HG03457 (cell line): Measurements from ENCODE around the gene TSR3.
"Not testable (repeated sequence)": the region's sequence is repeated elsewhere in the genome, so short reads cannot be mapped to it uniquely, and the experiment has no call there.

Source experiments
- ATAC-seq: cut with Tn5 transposase; IDR thresholded peaks from one replicate; pipeline ENCODE4 v1.9.1; 2021; ENCODE audit warnings: moderate number of reproducible peaks; ENCODE audit not compliant: unreplicated experiment

The TSR3 gene

GRCh38 chr16:1340730-1341494, 10.8 kb downstream of the TSR3 start:
- no peak for ATAC-seq

- ATAC-seq = no peak
These were observed 12.6 kb downstream of the TSR3 start for GRCh38 chr16:1338855-1339675.

GRCh38 chr16:1338119-1338730, 13.5 kb downstream of the TSR3 start:
- ATAC-seq = no peak

GRCh38 chr16:1337486-1337885, 14.2 kb downstream of the TSR3 start:
- no peak for ATAC-seq

- ATAC-seq = no peak
These were observed 15.1 kb downstream of the TSR3 start for GRCh38 chr16:1336619-1337018.

GRCh38 chr16:1335996-1336395, 15.7 kb downstream of the TSR3 start:
- ATAC-seq = no peak

- ATAC-seq = no peak
These were observed 16.3 kb downstream of the TSR3 start for GRCh38 chr16:1335211-1335971.

- no peak for ATAC-seq
These were observed 16.9 kb downstream of the TSR3 start for GRCh38 chr16:1334739-1335138.

- ATAC-seq = no peak
These were observed 17.6 kb downstream of the TSR3 start for GRCh38 chr16:1333854-1334700.

GRCh38 chr16:1333149-1333812, 18.4 kb downstream of the TSR3 start, which contains the start of gene BAIAP3:
TSS of gene BAIAP3 (plus strand) at chr16:1333645. CDS start at chr16:1338550, 4,905 bp downstream.
- no peak for ATAC-seq

GRCh38 chr16:1332618-1333148, 19.0 kb downstream of the TSR3 start:
- ATAC-seq = no peak

GRCh38 chr16:1331712-1332617, 19.7 kb downstream of the TSR3 start:
- no peak for ATAC-seq

- no peak for ATAC-seq
These were observed 20.6 kb downstream of the TSR3 start for GRCh38 chr16:1330931-1331711.

GRCh38 chr16:1330260-1330914, 21.3 kb downstream of the TSR3 start:
- ATAC-seq = no peak

- not testable (repeated sequence) for ATAC-seq
These were observed 22.7 kb downstream of the TSR3 start for GRCh38 chr16:1328961-1329360.

- ATAC-seq = not testable (repeated sequence)
These were observed 23.5 kb downstream of the TSR3 start for GRCh38 chr16:1328136-1328535.

GRCh38 chr16:1327619-1327947, 24.1 kb downstream of the TSR3 start:
- ATAC-seq = no peak
